Measurements from ENCODE around the gene NACC2.

DNA sequence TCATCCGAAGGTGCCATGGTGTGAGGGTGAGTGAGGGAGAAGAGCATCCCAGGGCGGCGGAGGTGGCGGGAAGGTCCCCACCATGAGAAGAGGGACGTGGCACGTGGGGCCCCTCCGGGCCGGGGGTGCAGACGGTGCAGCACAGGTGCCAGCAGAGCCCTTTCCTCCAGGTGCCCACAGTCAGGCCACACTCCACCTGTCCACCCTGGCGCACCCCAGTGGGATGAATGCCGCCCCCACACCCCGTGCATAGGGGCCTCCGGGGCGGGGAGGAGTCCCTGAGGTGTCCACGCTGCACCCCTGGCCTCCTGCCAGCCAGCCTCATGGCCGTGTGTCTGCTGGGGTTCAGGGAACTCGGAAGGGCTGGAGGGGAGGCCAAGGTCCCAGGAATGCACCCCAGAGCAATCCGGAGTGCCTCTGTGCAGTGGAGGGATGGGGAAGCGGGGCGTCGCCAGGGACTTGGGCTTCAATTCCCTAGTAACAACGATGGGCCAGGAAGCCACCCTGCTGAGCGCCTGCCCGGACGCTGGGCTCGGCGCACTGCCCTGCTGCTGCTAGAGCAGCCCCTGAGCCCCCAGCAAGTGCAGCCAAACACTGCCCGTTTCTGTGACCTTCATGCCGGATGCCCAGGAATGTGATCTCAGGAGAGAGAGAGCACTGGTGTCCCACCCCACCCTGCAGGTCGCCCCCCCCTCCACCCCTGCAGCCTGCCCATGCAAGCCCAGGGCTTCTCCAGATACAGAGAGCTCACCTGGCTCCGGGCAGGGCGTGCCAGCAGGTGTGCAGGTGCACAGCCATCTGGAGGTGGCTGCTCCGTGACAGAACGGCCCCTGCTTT lies 8.8 kb upstream of the NACC2 start:
- no peak for TF ChIP-seq CTCF (IDR thresholded peaks at IDR 0.05)
- no peak for TF ChIP-seq ZFX (IDR thresholded peaks at IDR 0.05; ENCODE audit: borderline replicate concordance)

Data from 22Rv1 (cell line).